Measurements from ENCODE around the gene PARL.

- TF ChIP-seq, protein P1, sequence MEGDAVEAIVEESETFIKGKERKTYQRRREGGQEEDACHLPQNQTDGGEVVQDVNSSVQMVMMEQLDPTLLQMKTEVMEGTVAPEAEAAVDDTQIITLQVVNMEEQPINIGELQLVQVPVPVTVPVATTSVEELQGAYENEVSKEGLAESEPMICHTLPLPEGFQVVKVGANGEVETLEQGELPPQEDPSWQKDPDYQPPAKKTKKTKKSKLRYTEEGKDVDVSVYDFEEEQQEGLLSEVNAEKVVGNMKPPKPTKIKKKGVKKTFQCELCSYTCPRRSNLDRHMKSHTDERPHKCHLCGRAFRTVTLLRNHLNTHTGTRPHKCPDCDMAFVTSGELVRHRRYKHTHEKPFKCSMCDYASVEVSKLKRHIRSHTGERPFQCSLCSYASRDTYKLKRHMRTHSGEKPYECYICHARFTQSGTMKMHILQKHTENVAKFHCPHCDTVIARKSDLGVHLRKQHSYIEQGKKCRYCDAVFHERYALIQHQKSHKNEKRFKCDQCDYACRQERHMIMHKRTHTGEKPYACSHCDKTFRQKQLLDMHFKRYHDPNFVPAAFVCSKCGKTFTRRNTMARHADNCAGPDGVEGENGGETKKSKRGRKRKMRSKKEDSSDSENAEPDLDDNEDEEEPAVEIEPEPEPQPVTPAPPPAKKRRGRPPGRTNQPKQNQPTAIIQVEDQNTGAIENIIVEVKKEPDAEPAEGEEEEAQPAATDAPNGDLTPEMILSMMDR (conservative IDR thresholded peaks at IDR 0.05; ENCODE audit: low read length), result no peak
- no peak for TF ChIP-seq EZH2phosphoT487 (IDR thresholded peaks at IDR 0.05; ENCODE audit: borderline replicate concordance)
These were observed 86.7 kb downstream of the PARL start for GRCh38 chr3:183797996-183798395.
